Measurements from ENCODE around the gene MEGF11.

The MEGF11 gene

GRCh38 chr15:66138096-66138783 lies 115.3 kb downstream of the MEGF11 start:
- peak; percentile 66 for DNase-seq

DNA sequence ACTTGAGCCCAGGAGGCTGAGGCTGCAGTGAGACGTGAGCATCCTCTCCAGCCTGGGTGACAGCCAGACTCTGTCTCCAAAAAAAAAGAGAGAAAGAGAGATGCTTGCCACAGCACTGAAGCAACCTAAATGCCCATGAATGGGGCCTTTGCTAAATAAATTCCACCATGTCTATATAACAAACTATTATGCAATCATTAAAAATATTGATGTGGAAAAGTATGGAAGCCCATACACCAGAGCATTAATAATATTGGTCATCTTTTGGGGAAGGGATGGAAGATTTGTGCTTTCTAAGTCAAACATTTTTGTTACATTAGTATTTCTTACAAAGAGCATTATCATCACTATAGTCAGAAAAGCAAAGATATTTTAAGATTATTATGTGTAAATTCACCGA lies 116.6 kb downstream of the MEGF11 start:
- DNase-seq: no peak

GRCh38 chr15:66135664-66136063 lies 117.9 kb downstream of the MEGF11 start:
- DNase-seq: no peak

- no peak for DNase-seq
These were observed 119.3 kb downstream of the MEGF11 start for GRCh38 chr15:66134284-66134683.

DNA sequence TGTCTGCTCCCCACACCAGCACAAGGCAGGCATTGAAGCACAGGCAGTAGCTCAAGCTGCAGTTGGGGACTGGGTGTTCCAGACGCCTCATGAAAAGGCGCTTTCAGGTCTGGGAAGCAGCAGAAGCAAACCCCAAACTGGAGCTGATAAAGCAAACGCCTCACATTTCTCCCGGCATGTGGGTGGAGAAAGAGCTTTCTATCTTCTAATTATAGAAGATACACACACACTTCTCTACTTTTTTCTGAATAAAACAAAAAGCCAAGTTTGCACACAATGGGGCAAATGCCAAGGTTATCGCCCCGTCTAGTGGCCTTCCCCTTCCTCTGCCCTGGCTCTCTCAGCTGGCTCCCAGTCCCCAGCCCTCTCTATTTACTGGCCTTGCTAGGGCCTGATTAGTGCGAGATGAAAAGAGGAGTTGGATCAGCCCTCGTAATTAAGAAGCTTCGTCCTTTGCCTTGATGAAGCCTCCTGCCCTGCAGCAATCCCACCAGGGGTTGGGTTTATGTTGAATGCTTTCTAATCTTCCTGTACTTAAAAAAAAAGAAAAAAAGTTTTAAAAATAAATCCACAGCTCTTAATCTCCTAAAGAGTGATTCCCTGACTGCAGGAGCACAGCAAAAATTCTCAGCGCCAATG lies 120.2 kb downstream of the MEGF11 start:
- DNase-seq: no peak

DNA sequence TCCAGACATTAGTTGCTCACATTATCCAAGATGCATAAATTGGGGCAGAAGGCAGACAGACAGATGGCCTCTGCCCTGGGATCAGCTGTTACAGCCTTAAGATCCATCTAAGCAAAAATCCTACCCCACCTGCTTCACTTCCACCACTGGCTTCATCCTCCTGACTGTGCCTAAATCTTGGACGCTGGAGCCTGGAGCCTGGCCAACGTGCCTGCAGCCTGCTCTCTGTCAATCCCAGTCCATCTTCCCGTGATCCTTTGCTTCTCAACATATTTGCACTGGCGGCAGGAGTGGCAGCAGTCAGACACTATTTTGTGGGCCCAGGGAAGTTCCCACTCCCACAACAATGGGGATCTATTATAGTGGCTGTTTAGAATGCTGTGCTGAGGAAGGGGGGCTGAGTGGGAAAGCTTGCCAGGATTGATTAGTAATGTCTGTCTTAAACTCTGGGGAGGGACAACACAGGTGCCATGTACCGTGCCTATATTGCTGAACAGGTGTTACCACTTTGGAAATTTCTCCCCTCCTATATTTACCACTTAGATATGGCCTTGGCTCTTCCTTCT lies 121.2 kb downstream of the MEGF11 start:
- DNase-seq: peak; percentile 42

DNA sequence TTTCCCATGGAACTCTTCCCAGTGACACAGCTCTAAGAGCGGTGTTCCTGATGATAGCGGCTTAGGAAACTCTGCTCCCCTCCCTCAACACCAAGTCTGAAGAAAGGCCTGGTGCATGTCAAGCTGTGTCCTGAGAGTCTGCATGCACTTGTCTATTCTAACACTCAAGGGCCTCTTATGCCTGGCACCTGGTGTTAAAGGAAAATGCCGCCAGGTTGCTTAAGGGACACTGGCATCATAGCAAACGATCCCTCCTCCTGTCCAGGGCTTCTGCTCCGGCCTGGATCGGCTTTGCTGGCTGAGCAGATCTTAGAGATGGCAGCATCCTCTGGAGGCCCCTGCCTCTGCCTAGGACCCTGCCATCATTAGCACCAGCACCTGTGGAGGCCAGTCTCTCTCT lies 121.7 kb downstream of the MEGF11 start:
- peak; percentile 46 for DNase-seq

- no peak for DNase-seq
These were observed 122.3 kb downstream of the MEGF11 start for GRCh38 chr15:66131200-66131599.

GRCh38 chr15:66130496-66131034 lies 123.0 kb downstream of the MEGF11 start:
- DNase-seq: no peak

DNA sequence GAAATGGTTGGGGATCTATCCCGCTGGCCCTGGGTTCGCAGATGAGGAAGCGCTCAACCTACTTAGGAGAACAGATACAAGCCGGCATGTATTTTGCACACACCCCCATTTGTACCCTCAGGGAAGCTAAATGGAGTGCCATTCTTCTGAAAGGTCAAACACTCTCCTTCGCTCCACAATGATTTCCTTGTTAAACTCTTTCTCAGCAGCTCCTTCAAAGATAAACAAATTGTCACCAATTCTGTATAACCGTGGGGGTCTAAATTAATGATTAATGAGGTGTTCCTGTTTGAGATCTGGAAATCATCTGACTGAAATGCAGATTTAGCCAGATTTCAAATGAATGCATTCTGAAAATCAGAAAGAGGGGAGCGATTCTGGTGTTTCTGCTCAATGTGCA lies 124.0 kb downstream of the MEGF11 start:
- no peak for DNase-seq

- DNase-seq: no peak
These were observed 125.4 kb downstream of the MEGF11 start for GRCh38 chr15:66128116-66128680.

DNA sequence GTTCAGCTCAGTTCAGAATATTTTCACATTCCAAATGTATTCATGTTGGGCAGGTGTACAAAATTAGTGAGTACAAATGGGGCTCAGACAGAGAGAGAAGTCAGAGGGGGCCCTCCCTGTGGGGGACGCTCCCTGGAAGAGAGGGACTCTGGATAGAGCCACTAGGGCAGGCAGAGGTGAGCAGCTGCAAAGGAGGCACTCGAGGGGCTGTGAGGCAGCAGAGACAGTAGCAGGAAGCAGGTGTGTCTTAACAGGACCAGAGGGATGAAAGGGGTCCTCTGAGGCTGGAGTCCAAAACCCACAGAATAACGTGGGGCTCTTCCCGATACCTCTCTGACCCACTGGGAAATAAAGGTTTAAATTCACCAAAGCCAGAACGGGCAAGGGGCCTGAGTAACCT lies 127.1 kb downstream of the MEGF11 start:
- no peak for DNase-seq

DNA sequence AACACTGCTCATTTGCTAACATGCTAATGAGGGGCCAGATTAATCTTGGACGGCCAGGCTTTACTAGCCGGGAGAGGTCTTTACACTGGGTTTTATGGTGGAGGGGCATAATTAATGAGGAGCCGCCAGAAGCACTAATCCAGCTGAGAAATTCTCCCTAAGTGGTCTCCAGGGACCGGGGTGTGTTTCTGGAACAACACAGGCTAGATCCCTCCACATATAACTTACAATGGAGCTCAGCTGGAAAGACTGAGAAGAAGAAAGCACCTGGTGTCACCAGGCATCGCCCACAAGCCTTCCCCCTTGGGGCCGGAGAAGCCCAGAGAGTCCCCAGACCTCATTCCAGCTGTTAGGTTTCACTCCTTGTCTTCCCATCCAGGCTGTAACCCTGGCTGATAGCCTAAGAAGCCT lies 127.5 kb downstream of the MEGF11 start:
- DNase-seq: peak; percentile 12

GRCh38 chr15:66124651-66125050 lies 128.9 kb downstream of the MEGF11 start:
- DNase-seq: no peak

DNA sequence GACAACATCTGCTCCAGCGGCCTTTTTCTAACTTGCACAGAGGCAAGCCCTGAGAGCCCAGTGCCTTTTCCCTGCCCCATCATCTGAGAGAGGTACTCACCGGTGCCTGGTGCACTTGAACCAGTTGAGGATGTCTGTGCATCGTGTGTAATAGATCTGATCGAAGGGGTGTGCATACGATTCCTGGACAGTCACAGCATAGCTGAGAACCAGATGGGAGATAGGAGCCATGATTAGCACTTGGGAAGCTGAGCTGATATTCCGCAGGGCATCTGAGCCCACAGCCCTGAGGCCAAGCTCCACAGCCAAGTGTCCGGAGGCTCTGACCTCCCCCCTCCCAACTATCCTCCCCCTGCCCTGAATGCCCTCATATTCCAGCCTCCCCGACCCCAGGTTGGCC lies 129.8 kb downstream of the MEGF11 start:
- no peak for DNase-seq

GRCh38 chr15:66120422-66120821 lies 133.1 kb downstream of the MEGF11 start:
- DNase-seq: no peak

- no peak for DNase-seq
These were observed 135.7 kb downstream of the MEGF11 start for GRCh38 chr15:66117841-66118240.

GRCh38 chr15:66115568-66116206 lies 137.9 kb downstream of the MEGF11 start:
- peak; percentile 69 for DNase-seq

DNA sequence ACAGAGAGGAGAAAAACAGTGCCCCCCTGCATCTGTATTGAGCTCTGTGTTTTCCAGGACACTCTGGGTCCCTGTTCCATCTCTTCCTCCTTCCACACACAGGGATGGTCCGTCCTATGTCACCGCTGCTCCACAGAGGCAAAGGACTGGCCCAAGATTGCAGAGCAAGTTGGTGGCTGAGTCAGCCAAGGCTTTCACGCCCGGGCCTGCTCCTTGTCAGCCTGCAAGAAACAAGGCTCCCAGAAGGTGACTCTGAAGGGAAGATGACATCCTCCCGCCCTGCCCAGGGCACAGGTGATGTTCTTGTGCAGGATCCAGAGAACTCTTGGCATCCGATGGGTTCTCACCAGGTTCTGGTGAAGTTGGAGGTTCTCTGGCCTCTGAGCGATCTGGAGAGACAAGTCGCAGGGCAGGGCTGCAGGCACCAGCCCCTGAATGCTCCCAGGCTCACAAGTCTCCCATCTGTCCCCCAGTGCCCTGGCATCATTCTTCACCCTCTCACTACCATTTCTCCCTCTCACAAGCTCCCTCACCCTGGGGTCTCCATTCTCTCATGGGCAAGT lies 138.6 kb downstream of the MEGF11 start:
- DNase-seq: no peak

GRCh38 chr15:66112388-66112787 lies 141.2 kb downstream of the MEGF11 start:
- no peak for DNase-seq

DNA sequence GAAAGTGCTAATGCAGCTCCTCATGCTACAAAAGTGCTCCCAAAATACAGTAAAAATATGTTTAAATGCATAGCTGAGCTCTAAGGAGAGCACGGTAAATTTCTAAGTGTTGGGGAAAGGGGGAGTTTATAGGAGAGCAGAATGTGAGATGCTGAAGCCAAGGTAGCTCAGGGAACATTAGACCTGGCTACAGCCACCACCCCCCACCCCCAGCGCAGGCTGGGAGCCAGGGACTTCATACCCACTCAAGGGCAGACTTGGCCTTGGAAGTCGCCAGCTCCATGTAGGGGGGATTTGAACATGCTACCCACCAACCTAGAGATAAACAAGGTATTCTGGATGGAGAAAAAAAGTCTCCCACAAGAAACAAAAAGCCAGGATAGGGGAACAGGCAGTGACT lies 142.2 kb downstream of the MEGF11 start:
- no peak for DNase-seq

DNA sequence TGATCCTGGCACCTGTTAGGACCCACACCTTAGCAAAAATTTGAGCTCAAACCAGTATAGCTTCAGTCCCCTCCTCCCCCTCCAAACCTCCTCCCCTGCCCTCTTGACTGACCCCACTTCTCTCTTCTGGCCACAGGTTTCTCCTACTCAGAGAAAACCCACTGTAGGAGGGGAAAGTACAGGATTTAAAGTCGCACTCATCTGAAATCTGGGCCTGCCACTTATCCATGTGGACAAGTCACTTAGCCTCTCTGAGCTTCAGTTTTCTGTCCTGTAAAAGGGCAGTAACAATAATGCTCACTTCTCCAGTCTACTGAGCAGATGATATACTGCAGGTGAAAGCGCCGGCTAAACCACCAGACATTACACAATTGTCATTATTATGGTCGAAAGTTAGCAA lies 142.7 kb downstream of the MEGF11 start:
- no peak for DNase-seq

GRCh38 chr15:66109826-66110225 lies 143.7 kb downstream of the MEGF11 start:
- DNase-seq: no peak
